GM18502 (cell line): ENCODE results near the gene IP6K3.

Experiments
- ATAC-seq: cut with Tn5 transposase; IDR thresholded peaks from one replicate; pipeline ENCODE4 v1.9.1; 2021; ENCODE audit warnings: mild to moderate bottlenecking; ENCODE audit not compliant: unreplicated experiment, poor library complexity

The IP6K3 gene

DNA sequence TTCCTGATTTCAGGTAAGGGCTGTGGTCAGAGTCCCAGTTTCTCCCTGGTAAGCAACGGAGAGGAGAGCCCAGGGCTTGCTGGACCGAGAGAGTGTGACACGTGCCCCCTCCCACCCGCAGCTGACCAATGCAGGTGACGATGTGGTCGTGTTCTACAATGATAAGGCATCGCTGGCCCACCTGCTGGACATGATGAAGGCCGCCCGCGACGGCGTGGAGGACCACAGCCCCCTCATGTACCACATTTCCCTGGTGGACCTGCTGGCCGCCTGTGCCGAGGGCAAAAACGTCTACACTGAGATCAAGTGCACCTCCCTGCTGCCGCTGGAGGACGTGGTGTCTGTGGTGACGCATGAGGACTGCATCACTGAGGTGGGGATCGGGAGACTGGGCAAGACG, 66.9 kb downstream of the IP6K3 start:
- ATAC-seq, result no peak

DNA sequence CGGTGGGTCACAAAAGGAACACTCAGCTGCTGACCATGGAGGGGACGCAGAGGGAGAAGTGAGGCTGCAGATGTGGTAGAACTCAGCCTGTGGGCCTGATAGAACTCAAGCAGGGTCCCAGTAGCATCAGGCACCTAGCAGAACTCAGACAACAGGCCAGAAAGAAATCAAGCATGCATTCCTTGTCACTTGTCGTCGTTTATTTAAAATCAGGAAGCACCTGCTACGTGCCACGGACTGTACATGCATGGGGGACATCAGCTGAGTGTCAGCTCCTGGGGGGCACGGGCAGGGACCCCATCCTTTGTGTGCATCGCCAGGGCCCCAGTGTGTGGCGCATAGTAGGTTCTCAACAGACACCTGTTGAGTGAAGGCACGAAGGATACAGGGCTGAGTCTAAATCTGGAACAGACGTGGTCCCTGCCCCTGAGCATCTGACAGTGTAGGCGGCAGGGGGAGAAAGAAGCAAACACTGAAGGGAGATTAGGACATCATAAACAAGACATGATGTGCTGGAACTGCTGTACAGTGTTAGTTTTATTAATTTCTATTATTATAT, 67.7 kb downstream of the IP6K3 start:
- ATAC-seq, result no peak

DNA sequence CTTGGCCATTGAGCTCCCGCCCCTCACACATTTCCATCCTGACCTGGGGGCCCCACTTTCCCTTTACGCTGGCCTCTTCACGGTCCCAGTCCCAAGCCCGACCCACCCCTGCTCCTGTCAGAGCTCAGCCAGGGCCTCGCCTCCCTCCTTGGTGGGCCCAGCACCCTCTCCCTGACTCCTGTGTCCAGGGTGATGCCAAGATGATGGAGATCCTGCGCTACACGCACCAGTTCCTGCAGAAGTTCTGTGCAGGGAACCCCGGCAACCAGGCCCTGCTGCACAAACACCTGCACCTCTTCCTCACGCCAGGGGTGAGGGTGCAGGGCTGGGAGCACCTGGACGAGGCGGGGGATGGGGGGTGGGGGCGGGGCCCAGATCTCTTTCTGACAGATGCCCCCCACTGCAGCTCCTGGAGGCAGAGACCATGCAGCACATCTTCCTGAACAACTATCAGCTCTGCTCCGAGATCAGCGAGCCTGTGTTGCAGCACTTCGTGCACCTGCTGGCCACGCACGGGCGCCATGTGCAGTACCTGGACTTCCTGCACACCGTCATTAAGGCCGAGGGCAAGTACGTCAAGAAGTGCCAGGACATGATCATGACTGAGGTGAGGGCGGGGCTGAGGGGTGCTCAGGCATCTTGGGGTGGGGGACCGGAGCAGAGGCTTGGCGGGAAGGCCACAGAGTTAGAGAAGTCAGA, 68.3 kb downstream of the IP6K3 start:
- ATAC-seq, result no peak

DNA sequence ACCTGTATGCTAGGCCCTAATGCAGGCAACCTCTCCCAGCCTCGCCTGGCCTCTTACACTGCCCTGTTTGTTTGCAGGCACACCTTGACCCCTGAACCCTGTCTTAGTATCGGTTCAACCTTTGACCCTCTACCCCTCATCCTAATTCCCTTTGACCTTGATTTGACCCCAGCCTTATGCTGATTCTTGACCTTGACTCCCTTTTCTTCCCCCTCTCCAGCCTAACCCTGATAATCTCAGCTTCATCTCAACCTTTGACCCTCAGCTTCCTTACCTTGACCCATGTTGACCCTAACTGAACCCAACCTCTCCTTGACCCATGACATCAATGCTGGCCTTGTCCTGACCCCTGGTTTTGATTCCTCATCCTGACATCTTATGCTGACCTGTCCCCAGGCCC, 69.0 kb downstream of the IP6K3 start:
- ATAC-seq, result no peak

DNA sequence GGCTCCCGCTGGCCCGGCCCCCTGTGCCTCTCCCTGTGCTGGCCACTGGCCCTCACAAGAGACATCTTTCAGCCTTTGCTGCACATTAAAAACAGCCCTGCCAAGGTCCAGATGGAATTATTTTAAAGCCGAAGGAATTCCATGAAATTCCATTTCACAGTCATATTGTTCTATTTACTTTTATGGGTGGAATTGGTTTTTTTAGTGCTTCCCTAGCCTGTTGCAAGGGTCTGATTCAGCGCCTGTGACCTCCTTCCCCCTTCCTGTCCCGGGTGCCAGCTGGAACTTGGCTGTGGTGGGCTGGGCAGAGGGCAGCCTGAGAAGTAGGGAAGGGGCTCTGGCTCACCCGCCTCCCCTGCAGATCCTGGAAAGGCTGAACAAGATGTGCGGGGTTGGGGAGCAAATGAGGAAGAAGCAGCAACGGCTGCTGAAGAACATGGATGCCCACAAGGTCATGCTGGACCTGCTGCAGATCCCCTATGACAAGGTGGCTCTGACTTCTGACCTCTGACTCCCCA, 69.5 kb downstream of the IP6K3 start:
- no peak for ATAC-seq

DNA sequence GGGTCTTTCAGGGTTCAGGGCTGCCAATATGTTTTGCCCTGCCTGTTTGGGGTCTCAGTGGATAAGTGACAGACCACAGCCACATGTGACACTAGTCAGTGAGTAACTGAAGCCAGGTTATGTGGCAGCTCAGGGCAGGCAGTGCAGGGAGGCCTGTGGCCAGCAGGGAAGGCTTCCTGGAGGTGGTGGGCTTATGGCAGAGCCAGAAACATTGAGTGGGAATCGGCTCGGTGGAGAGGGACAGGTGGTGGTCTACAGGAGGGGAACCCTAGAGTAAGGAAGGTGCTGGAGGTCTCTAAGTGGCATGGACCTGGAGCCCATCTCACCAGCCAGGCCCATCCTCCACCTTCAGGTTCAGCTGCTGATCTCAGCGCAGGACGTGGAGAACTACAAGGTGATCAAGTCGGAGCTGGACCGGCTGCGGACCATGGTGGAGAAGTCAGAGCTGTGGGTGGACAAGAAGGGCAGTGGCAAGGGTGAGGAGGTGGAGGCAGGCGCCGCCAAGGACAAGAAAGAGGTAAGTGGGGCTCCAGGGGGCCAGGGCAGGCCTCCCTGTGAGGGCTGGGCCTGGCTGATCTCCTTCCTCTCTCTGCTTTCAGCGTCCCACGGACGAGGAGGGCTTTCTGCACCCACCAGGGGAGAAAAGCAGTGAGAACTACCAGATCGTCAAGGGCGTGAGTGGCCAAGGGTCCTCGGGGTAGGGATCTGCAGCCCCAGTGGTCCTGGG, 70.1 kb downstream of the IP6K3 start:
- ATAC-seq, result no peak

DNA sequence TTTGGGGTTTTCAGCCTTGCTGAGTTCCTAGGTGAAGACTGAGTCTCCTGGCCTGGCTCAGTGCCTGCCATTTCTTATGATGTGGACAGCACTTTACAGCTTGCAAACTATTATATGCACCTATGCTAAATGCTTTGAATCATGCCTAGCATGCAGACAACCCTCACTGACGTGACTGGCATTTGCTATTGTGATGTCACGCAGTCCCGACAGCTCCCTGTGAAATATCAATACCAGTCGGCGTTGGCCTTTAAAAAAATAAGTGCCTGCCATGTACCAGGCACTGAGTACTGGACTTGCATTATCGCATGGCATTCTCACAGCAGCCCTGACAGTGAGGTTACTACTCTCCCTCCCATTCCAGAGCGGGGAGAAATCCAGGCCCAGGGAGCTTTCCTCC, 70.7 kb downstream of the IP6K3 start:
- ATAC-seq, result no peak

DNA sequence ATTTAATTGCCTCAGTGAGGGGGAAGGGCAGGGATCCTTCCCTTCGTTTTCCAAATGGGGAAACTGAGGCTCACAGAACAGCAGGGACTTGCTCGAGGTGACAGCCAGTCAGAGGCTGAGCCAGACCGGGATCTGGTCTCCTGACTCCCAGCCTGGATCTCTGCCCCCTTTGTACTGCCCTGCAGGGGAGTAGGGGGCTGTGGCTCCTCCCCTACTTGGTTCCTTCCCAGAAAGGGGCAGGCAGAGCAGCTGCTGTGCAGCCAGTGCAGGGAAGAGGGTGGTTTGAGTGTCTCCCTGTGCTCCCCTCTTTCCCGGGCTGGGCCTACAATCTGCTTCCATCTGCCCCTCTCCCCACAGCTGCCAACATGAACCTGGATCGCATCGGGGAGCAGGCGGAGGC, 72.9 kb downstream of the IP6K3 start:
- ATAC-seq, result no peak

DNA sequence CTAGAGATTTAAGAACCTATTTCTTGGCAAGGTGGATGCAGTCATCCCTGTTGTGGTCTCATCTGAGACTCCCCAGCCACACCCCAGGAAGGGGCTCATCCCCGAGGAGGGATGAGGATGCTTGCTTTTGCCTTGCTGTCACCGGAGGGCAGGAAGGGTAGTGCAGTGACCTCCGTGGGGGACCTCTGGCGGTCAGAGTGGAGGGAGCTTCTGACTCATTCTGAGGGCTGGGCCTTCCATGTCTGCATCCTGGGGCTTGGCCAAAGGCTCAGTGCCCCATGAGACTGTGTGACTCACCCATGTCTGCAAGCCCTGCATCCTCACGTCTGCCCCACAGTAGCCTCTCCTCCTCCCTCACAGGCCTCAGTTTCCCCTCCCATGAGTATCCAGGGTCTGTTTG, 73.9 kb downstream of the IP6K3 start:
- ATAC-seq, result no peak

DNA sequence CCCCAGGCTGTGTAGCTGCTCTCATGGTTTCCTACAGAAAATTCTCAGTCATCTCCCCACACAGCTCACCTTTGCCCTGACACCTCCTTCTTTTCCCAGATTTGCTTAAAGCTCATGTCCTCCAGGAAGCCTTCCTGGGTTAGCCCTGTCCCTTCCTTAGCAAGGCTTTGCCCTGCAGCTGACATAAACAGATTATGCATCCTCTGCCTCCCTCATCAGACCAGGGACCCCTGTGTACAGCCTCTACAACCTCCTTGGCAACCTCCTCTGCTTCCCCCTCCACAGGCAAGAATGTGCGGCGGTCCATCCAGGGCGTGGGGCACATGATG, 75.0 kb downstream of the IP6K3 start:
- ATAC-seq, result no peak
